ENCODE results near the gene WNT11.

The WNT11 gene

GRCh38 chr11:76196849-76197248 is 9.5 kb downstream of the WNT11 start:
- TF ChIP-seq FOXP2 (optimal IDR thresholded peaks at IDR 0.05; ENCODE audit: borderline replicate concordance, extremely low read depth, extremely low read length, insufficient read depth) (no peak), TAF1 (IDR thresholded peaks at IDR 0.05; ENCODE audit: borderline replicate concordance, insufficient read depth, low read length) (no peak), POLR2AphosphoS5 (IDR thresholded peaks at IDR 0.05; ENCODE audit: low read depth, low read length) (no peak), SIN3A (IDR thresholded peaks at IDR 0.05; ENCODE audit: borderline replicate concordance, insufficient read depth, low read length) (no peak), REST (IDR thresholded peaks at IDR 0.05; ENCODE audit: insufficient read depth in 1 of 2, low read depth in 2 of 2, low read length in 2 of 2) (no peak)

DNA sequence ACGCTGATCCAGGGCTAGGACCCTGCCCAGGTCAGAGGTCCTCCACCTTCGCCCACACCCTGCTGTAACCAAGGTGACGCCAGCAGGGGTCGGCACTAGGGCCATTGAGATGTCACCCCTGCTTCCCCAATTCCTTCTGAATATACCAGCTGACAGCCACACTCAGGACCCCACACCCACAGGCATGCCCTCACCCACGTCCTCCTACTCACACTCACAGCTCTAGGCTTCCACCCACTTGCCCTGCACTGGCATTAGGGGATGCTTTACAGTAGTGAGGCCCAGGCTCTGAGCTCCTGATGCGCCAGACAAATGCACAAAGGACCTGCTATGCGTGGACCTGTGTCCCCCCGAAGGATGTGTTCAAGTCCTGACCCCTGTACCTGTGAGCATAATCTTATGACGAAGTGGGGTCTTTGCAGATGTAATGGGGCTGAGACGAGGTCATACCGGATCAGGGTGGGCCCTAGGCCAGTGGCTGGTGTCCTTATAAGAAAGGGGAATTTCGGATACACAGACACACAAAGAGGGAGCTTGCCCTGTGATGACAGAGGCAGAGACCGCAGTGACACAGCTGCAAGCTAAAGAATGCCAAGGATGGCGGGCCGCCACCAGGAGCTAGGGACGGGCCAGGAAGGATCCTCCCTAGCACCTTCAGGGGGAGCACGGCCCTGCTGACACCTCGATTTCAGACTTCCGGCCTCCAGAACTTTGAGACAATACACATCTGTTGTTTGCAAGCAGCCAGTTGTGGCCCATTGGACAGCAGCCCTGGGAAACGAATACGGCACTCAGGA is 11.2 kb downstream of the WNT11 start:
- TF ChIP-seq TAF1 (IDR thresholded peaks at IDR 0.05; ENCODE audit: borderline replicate concordance, insufficient read depth, low read length): no peak
- TF ChIP-seq SIN3A (IDR thresholded peaks at IDR 0.05; ENCODE audit: borderline replicate concordance, insufficient read depth, low read length): no peak
- TF ChIP-seq FOXP2 (optimal IDR thresholded peaks at IDR 0.05; ENCODE audit: borderline replicate concordance, extremely low read depth, extremely low read length, insufficient read depth): no peak
- no peak for TF ChIP-seq REST (IDR thresholded peaks at IDR 0.05; ENCODE audit: insufficient read depth in 1 of 2, low read depth in 2 of 2, low read length in 2 of 2)
- TF ChIP-seq POLR2AphosphoS5 (IDR thresholded peaks at IDR 0.05; ENCODE audit: low read depth, low read length): no peak

DNA sequence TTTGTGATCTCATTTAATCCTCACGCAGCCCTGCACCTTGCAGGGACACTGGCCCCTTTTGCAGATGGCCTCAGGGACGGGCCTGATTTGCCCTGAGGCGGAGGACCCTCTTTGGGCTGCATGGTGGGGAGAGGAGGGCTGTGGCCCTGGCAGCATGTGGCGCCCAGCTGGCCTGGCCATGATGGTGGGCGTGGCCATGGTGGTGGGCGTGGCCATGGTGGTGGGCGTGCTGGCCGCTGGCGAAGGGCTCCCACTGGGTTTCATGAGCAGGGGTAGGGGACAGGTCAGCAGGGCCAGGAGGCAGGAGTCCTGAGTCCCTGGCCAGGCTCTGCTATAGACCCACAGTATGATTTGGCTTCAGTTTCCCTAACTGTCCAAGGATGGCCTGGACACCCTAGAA is 13.1 kb downstream of the WNT11 start:
- TF ChIP-seq REST (IDR thresholded peaks at IDR 0.05; ENCODE audit: insufficient read depth in 1 of 2, low read depth in 2 of 2, low read length in 2 of 2): no peak
- TF ChIP-seq TAF1 (IDR thresholded peaks at IDR 0.05; ENCODE audit: borderline replicate concordance, insufficient read depth, low read length): no peak

DNA sequence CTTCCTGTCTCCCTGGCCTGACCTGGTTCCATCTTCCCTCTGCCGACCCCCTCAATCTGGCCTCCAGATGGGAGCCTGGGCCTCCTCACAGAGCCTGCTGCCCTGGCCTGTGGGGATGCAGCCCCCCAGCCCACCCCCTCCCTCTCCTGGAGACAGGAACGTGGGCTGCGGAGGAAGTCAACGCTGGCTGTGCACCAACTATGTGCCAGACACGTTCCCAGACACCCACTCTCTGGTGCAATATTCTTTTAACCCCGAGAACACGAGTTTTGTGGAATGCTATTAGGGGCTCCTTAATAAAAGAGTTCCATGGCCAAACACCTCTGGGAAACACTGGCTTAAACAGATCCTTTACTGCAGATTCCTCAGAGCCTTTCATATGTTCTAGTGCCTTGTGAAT is 15.9 kb downstream of the WNT11 start:
- TF ChIP-seq SIN3A (IDR thresholded peaks at IDR 0.05; ENCODE audit: borderline replicate concordance, insufficient read depth, low read length): no peak
- TF ChIP-seq POLR2AphosphoS5 (IDR thresholded peaks at IDR 0.05; ENCODE audit: low read depth, low read length): no peak
- no peak for TF ChIP-seq REST (IDR thresholded peaks at IDR 0.05; ENCODE audit: insufficient read depth in 1 of 2, low read depth in 2 of 2, low read length in 2 of 2)
- TF ChIP-seq FOXP2 (optimal IDR thresholded peaks at IDR 0.05; ENCODE audit: borderline replicate concordance, extremely low read depth, extremely low read length, insufficient read depth): no peak
- no peak for TF ChIP-seq TAF1 (IDR thresholded peaks at IDR 0.05; ENCODE audit: borderline replicate concordance, insufficient read depth, low read length)

- TF ChIP-seq SIN3A (IDR thresholded peaks at IDR 0.05; ENCODE audit: borderline replicate concordance, insufficient read depth, low read length): no peak
- TF ChIP-seq POLR2AphosphoS5 (IDR thresholded peaks at IDR 0.05; ENCODE audit: low read depth, low read length): no peak
- no peak for TF ChIP-seq TAF1 (IDR thresholded peaks at IDR 0.05; ENCODE audit: borderline replicate concordance, insufficient read depth, low read length)
Measured at GRCh38 chr11:76189682-76190081, 16.6 kb downstream of the WNT11 start.

All from PFSK-1 (cell line).